HG02840 (cell line): Measurements from ENCODE around the gene SLC12A2.

ENCODE experiments used
- ATAC-seq: cut with Tn5 transposase; IDR thresholded peaks from one replicate; pipeline ENCODE4 v1.9.1; 2021; ENCODE audit warnings: mild to moderate bottlenecking, moderate library complexity, moderate number of reproducible peaks; ENCODE audit not compliant: unreplicated experiment, low FRiP score

SLC12A2 gene

GRCh38 chr5:128216285-128216684 is 132.7 kb downstream of the SLC12A2 start:
- no peak for ATAC-seq

GRCh38 chr5:128216860-128217531 is 133.4 kb downstream of the SLC12A2 start:
- no peak for ATAC-seq

GRCh38 chr5:128220841-128221240 is 137.3 kb downstream of the SLC12A2 start:
- ATAC-seq = no peak

GRCh38 chr5:128224336-128224735 is 140.8 kb downstream of the SLC12A2 start:
- no peak for ATAC-seq

- no peak for ATAC-seq
These were observed 141.9 kb downstream of the SLC12A2 start for GRCh38 chr5:128225245-128226030.

GRCh38 chr5:128228008-128228407 is 144.4 kb downstream of the SLC12A2 start:
- ATAC-seq = no peak

- ATAC-seq = no peak
These were observed 145.0 kb downstream of the SLC12A2 start for GRCh38 chr5:128228521-128228920.

- ATAC-seq = no peak
These were observed 151.5 kb downstream of the SLC12A2 start for GRCh38 chr5:128234928-128235641.

- ATAC-seq = no peak
These were observed 152.8 kb downstream of the SLC12A2 start for GRCh38 chr5:128236334-128236733.

GRCh38 chr5:128237000-128237399 is 153.4 kb downstream of the SLC12A2 start:
- no peak for ATAC-seq

- ATAC-seq = no peak
These were observed 154.0 kb downstream of the SLC12A2 start for GRCh38 chr5:128237546-128237945.
